ENCODE results near the gene MYH14.

The MYH14 gene

DNA sequence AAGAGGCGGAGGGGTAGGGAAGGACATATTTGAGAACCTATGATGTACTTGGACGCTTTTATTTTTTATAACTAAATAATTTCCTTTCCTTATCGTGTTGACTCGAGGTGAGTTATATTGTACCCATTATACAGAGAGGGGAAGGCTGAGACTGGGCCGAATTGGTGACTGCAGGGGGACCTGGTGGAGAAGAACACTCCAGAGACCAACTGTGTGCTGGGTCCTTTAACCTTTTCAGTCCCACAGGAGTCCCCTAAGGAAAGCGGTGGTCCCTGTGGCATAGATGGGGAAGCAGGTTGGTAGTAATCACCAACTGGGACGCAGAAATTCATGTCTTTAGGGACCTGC, 633 bp downstream of the MYH14 start:
- H3K4me1 Mint-ChIP-seq = peaks cover 12% of the 10 kb centered on the region

DNA sequence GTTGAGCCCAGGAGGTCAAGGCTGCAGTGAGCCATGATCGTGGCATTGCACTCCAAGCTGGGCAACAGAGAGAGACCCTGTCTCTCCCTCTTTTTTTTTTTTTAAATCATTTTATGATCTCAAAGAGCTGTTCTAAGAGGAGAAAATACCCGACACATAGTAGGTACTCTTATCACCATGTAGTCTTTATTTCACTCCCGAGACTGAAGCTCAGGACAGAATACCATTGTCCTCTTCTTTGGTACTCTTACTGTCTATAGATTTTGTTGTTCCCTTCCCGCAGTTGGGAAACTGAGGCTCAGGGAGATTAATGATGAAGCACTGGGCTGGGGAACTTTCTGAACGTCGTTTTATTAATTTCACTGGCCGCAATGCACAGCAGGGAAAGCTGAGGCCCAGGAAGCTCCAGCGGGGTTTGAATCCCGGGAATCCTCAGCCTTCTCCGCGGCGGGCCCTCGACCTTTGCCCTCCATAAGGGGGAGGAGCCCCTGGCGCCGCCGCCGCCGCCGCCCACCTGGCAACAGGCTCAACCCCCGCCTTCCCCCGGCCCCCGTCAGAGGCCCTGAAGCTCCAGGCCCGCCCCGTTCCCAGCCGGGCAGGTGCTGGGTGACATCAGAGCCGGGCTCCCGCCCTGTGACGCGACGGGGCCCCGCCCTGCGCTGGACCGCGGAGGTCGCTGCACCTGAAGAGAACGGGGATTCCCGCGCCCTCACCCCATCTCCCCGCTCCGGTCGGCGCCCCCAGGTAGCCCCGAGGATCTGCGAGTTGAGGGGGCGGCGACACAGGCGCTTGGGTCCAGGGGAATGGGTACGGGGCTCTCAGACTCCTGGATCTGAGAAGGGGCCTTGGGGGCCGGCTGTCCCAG, 1.6 kb downstream of the MYH14 start:
- H3K4me3 Mint-ChIP-seq = peak overlapping the region; percentile 68 to 74 (median 69)
- H3K27ac Mint-ChIP-seq = no peak overlapping the region
- H3K27me3 Mint-ChIP-seq (ENCODE audit: low read depth) = peaks cover 61% of the 10 kb centered on the region
- H3K9me3 Mint-ChIP-seq = peaks cover 1% of the 10 kb centered on the region
- H3K4me1 Mint-ChIP-seq = peaks cover 6% of the 10 kb centered on the region
- TF ChIP-seq, protein P1, sequence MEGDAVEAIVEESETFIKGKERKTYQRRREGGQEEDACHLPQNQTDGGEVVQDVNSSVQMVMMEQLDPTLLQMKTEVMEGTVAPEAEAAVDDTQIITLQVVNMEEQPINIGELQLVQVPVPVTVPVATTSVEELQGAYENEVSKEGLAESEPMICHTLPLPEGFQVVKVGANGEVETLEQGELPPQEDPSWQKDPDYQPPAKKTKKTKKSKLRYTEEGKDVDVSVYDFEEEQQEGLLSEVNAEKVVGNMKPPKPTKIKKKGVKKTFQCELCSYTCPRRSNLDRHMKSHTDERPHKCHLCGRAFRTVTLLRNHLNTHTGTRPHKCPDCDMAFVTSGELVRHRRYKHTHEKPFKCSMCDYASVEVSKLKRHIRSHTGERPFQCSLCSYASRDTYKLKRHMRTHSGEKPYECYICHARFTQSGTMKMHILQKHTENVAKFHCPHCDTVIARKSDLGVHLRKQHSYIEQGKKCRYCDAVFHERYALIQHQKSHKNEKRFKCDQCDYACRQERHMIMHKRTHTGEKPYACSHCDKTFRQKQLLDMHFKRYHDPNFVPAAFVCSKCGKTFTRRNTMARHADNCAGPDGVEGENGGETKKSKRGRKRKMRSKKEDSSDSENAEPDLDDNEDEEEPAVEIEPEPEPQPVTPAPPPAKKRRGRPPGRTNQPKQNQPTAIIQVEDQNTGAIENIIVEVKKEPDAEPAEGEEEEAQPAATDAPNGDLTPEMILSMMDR (IDR thresholded peaks at IDR 0.05; ENCODE audit: unreplicated experiment in 3 of 3) = no peak
- H3K36me3 Mint-ChIP-seq (ENCODE audit: low read depth) = peaks cover 2% of the 10 kb centered on the region

More for the DNA sequence above, 633 bp downstream of the MYH14 start:
- TF ChIP-seq, protein P1 (IDR thresholded peaks at IDR 0.05; ENCODE audit: unreplicated experiment in 3 of 3) = no peak
- Mint-ChIP-seq H3K4me3 (peak overlapping the region; percentile 68 to 74 (median 69)), H3K36me3 (ENCODE audit: low read depth) (no peaks in the 10 kb centered on the region), H3K27ac (no peak overlapping the region), H3K27me3 (ENCODE audit: low read depth) (peaks cover 64% of the 10 kb centered on the region), H3K9me3 (no peaks in the 10 kb centered on the region)

DNA sequence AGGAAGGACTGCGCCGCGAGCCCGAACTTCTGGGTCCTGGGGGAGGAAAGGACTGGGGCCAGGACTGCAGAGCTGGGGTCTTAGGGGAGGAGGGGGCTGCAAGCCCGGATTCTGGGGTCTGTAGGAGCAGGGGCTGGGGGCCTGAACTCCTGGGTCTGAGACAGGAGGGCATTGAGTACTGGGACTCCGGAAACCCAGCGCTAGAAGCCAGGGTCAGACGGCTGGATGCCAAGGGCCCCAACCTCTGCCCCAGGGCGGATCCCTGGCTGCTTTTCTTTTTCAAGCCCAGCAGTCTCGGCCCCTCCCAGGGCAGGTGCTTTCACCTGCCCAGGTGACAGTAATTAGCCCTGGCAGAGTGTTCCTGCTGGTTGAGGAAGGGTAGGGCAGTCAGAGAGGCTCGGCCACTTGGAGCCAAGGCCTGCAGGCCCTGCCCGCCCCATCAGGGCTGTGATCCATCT, 2.3 kb downstream of the MYH14 start:
- TF ChIP-seq, protein P1 (IDR thresholded peaks at IDR 0.05; ENCODE audit: unreplicated experiment in 3 of 3) = no peak
- H3K27me3 Mint-ChIP-seq (ENCODE audit: low read depth) = peaks cover 61% of the 10 kb centered on the region
- peak overlapping the region; percentile 19 to 57 (median 40) for H3K4me3 Mint-ChIP-seq
- H3K27ac Mint-ChIP-seq = no peak overlapping the region
- peaks cover 6% of the 10 kb centered on the region for H3K4me1 Mint-ChIP-seq
- H3K9me3 Mint-ChIP-seq = peaks cover 2% of the 10 kb centered on the region
- H3K36me3 Mint-ChIP-seq (ENCODE audit: low read depth) = peaks cover 4% of the 10 kb centered on the region

DNA sequence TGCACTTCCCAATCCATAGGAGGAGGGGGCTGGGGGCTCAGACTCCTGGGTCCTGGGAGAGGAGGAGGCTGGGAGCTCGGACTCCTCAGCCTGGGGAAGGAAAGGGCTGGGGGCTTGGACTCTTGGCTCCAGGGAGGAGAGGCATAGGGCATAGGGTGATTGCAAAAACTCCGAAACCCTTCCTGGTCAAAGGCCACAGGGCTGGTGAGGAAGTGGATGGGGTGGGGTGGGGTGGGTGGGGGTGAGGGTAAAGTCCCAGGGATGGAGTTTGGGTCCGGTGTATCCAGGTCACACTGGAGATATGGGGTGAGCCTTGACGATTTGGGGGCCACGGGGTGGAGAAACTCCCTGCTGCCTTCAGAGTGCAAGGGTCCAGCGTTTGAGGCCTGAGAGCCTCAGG, 2.8 kb downstream of the MYH14 start:
- Mint-ChIP-seq H3K4me1 (peaks cover 6% of the 10 kb centered on the region), H3K4me3 (peak overlapping the region in 1 of 3 experiments; percentile 57), H3K36me3 (ENCODE audit: low read depth) (peaks cover 5% of the 10 kb centered on the region), H3K9me3 (peaks cover 3% of the 10 kb centered on the region), H3K27ac (no peak overlapping the region), H3K27me3 (ENCODE audit: low read depth) (peaks cover 59% of the 10 kb centered on the region)
- TF ChIP-seq, protein P1 (IDR thresholded peaks at IDR 0.05; ENCODE audit: unreplicated experiment in 3 of 3) = no peak

DNA sequence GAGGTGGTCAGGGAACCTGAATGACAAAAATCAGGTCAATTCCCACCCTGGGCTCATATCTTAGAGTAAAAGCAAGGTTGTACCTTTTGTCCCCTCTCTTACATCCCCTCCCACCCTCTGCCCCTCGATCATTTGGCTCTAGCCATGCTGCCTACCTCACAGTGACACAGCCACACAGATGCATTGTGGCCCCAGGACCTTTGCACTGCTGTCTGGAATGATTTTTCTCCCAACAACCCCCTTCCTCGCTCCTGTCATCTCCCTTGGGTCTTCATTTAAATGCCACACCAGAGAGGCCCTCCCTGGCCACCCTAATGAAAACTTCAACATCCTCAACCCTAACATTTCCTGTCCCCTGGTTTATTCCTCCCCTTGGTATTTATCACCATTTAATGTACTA, 4.3 kb downstream of the MYH14 start:
- no peak overlapping the region for H3K4me3 Mint-ChIP-seq
- no peak overlapping the region for H3K27ac Mint-ChIP-seq
- peaks cover 15% of the 10 kb centered on the region for H3K36me3 Mint-ChIP-seq (ENCODE audit: low read depth)
- H3K9me3 Mint-ChIP-seq = peaks cover 10% of the 10 kb centered on the region
- TF ChIP-seq, protein P1 (IDR thresholded peaks at IDR 0.05; ENCODE audit: unreplicated experiment in 3 of 3) = no peak
- no peaks in the 10 kb centered on the region for H3K4me1 Mint-ChIP-seq
- peaks cover 44% of the 10 kb centered on the region for H3K27me3 Mint-ChIP-seq (ENCODE audit: low read depth)

DNA sequence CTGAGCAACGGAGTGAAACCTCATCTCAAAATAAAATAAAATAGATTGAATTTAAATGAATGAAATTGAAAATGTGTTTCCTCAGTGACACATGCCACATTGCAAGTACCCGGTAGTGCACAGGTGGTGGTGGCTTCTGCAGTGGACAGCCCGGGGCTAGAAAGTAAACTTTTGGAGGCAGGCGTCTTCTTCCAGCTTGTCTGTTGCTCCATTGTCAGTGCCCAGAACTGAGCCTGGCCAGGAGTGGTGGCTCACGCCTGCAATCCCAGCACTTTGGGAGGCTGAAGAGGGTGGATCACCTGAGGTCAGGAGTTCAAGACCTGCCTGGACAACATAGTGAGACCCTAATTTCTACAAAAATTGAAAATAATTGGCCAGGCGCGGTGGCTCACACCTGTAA, 5.7 kb downstream of the MYH14 start:
- peaks cover 37% of the 10 kb centered on the region for H3K27me3 Mint-ChIP-seq (ENCODE audit: low read depth)

More for the DNA sequence above, 5.7 kb downstream of the MYH14 start:
- Mint-ChIP-seq H3K27ac (no peak overlapping the region), H3K36me3 (ENCODE audit: low read depth) (peaks cover 15% of the 10 kb centered on the region), H3K4me3 (no peak overlapping the region), H3K9me3 (peaks cover 10% of the 10 kb centered on the region), H3K4me1 (no peaks in the 10 kb centered on the region)
- TF ChIP-seq, protein P1 (IDR thresholded peaks at IDR 0.05; ENCODE audit: unreplicated experiment in 3 of 3) = no peak
